22Rv1 (cell line): Measurements from ENCODE around the gene ATP9A.

Source experiments
- ZFX ChIP-seq: fragments of 450-650 bp; IDR thresholded peaks from 2 replicates; pipeline ENCODE4 v1.6.1; 2017; ENCODE audit warnings: antibody characterized with exemption, borderline replicate concordance
- TF ChIP-seq, protein P1 (sequence below): fragments of 450-650 bp; IDR thresholded peaks from 2 replicates; pipeline ENCODE4 v1.5.1; 2017; ENCODE audit warnings: mild to moderate bottlenecking

DNA sequence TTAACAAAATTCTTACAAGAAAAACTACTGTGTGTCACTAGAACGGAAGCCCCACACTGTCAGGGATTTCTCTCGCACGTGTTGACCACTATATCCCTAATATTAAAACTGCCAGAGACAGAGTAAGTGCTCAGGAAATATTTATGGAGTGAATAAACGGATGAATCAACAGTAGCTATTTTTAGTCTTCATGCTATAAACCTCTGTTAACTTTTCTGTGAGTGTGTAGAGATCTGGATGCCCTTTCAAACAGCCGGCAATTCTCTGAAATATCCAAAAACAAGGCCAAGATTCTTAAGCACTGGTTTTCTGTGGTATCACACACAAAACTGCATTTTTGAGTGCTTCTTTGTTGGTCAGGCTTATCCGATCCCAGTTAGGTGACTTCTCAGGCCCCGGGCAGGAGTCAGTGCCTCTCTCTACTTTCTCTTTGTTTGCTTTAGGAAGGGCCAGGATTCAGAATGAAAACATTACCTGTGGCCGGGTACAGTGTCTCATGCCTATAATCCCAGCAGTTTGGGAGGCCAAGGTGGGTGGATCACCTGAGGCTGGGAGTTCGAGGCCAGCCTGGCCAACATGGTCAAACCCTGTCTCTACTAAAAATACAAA is 15.7 kb downstream of the ATP9A start:
- TF ChIP-seq, protein P1, sequence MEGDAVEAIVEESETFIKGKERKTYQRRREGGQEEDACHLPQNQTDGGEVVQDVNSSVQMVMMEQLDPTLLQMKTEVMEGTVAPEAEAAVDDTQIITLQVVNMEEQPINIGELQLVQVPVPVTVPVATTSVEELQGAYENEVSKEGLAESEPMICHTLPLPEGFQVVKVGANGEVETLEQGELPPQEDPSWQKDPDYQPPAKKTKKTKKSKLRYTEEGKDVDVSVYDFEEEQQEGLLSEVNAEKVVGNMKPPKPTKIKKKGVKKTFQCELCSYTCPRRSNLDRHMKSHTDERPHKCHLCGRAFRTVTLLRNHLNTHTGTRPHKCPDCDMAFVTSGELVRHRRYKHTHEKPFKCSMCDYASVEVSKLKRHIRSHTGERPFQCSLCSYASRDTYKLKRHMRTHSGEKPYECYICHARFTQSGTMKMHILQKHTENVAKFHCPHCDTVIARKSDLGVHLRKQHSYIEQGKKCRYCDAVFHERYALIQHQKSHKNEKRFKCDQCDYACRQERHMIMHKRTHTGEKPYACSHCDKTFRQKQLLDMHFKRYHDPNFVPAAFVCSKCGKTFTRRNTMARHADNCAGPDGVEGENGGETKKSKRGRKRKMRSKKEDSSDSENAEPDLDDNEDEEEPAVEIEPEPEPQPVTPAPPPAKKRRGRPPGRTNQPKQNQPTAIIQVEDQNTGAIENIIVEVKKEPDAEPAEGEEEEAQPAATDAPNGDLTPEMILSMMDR: no peak
- TF ChIP-seq ZFX: no peak
